HTR-8/SVneo (cell line): Measurements from ENCODE around the gene FGD5.

Experiments used
- DNase-seq: peaks from one replicate; pipeline ENCODE4 v3.0.0; 2011; ENCODE audit warnings: low spot score, mixed read lengths; ENCODE audit not compliant: insufficient read length
- FAIRE-seq: peaks from 2 replicates; lab custom pipeline; 2011; peaks lifted over from hg19 to GRCh38; lab: Jason Lieb, UNC

The FGD5 gene

DNA sequence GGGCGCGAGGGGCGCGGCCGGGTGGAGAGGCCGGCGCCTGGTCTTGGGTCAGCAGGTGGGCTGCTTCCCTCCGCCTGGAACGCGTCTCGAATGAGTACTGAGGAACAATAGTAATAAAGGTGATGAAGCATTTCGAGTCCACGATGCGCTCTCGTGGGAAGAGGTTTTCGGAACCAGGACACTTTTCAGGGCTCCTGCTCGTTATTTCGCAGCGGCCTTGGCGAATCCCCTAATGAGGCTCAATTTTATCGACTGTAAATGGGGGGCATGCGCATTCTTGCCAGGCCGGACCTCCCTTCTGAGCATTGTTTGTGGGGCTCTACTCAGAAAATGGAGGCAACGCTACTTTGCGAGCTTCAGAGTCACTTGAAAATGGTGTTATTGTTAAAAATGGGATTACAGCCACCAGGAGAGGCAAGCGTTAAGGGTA lies 129.9 kb downstream of the FGD5 start:
- no peak for FAIRE-seq
- DNase-seq = no peak

DNA sequence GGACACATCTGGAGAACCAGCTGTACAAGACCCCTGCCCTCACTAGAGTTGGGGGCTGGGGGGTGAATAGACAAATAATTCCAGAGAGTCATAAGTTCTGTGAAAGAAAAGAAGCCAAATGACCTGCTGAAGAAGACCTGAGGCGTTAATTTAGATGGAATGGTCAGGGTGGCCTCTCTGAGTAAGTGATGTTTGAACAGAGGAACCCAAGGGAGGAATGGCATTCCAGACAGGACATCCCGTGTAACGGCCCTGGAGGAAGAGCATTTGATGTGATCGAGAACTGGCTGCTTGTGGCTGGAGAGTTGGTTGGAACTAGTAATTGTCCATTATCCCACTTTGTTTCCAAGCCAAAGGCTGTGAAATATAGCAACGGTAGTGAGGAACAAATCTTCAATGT lies 130.4 kb downstream of the FGD5 start:
- FAIRE-seq (no peak), DNase-seq (no peak)

DNA sequence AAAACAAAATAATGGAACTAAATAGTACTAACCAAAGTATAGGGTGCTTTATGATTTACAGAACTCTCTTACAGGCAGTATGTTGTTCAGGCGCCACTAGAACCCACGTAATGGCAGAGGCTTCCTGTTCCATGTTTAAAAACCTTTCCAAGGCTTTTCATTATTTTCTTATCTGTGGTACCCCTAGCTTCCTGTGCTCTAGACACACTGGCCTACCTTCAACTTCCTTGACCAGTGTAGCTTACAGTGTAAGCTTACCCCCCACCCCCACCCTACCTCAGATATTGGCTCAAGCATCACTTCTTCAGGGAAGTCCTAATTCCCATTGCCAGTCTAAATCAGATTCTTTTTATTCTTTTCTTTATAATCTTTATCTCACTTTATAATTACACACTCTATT lies 131.5 kb downstream of the FGD5 start:
- DNase-seq (no peak), FAIRE-seq (no peak)

DNA sequence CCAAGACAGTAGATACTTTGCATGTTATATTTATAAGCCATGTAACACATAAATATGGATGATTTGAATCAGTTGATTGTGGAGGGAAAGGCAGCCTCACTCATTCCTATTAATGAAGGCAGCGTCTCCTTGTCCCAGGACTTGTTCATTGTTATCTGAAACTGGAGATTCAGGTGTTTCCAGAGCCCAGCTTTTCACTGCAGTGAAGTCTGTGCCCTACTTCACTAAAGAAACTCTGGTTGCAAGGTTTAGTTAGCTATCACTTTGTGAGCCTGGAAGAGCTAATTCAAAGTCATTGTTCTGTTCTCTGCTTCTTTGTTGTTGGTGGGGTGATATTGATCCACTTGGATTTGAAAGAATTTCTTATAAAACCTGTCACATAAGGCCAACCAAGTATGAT lies 138.4 kb downstream of the FGD5 start:
- DNase-seq = no peak
- FAIRE-seq = no peak

DNA sequence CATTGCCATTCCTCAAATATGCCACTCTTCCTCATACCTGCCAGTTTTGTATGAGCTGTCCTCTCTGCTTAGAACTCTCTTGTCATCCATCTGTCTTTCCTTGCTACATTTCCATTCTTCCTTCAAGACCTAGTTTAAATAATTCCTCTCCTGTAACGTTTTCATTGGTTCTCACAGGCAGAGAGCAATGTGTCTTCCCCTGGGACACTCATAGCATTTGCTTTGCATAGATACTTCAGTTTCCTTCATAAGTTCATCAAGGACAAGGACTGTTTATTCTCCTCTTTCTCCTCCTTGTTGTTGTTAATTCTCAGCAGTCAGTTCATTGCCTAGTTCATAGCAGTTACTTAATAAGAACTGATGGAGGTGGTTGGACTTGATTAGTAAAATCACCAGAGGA lies 139.2 kb downstream of the FGD5 start:
- DNase-seq (no peak), FAIRE-seq (no peak)

DNA sequence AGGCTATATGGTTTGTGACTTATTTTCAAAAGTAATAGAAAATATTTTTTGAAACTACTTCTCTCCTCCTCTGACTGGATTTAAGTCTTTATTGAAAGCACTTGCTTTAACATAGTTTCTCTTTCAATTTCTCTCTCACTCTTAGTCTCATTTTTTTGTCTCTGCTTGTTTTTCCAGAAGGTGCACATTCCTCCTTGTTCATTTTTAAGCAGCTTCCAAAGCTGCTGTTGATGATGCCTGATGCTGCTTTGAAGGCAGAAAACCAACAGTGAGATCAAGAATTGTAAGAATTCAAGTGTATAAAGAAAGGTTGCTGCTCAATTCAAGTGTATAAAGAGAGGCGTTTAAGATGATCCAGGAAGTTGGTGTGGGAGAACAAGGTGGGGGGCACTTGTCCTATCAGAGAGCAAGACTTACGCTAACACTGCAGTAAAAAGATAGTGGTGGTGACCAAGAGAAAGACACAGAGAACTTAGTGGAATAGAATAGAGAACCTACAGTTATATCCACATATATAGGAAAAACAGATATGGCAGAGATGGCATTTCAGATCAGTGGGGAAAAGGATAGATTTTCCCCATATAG lies 140.7 kb downstream of the FGD5 start:
- no peak for FAIRE-seq
- DNase-seq = no peak

DNA sequence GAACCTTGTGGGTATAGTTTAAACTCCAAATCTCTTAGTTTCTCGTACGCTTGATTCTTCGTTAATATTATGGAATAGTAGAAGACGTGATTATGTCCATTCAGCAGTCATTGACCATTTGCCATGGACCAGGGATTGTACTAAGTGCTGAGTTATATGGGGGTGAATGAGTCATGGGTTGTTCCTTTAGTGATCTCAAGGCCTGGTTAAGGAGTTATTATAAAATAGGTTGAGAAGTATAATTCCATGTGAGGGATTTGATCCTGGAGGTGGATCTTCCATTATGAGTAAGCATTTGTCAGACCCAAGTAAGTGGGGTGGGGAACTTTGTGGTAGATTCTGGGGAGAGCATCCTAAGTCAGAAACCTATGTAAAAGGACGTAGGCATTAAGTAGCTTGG lies 144.0 kb downstream of the FGD5 start:
- no peak for DNase-seq
- no peak for FAIRE-seq

DNA sequence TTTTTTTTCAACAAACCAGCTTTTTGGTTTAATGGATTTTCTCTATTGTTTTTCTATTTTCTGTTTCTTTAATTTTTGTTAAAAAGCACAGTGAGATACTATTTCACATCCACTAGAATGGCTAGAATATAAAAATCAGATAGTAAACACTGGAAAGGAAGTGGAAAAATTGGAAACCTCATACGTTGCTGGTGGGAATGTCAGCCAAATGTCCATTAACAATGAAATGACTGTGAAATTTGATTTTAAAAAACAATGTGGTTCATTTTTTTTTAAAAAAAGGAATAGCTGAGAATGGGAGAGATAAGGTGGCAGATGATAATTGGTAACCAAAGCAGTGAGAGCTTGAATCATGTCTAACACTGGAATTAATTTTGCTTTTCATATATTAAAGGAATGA lies 148.5 kb downstream of the FGD5 start:
- DNase-seq (no peak), FAIRE-seq (no peak)

DNA sequence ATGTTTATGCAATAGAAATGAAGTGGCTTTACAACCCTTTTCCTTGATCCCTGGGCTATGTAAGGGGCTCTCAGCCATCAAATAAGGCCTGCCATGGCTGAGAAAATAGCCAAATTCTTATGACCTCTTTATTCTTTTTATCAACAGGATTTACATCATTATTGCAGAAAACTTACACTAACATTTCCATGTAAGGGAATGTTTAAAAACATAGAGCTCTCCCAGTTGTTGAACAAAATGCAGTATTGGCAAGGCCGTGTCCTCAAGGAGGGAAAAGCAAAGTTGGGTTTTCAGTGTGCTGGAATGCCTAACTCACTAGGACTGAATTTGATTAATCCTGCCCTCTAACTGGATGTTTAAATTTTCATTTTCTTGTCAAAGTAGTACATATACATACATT lies 150.9 kb downstream of the FGD5 start:
- DNase-seq = no peak
- no peak for FAIRE-seq

DNA sequence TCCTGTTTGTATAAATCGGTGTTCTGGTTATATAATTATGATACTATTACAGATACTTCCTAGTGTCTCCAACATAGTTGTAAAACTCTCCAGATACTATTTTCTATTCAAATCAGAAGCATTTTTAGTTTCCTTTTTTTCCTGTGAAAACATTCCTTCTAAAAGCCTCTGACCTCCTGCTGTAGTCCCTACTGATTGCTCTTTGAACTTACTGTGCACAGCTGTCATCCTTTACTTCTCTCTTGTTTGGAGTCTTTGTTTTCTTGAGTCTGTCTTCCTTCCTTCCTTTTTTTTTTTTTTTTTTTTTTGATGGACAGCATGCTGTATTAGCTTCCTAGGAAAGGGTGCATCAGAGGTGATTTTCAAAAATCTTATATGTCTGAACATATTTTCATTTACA lies 157.6 kb downstream of the FGD5 start:
- DNase-seq (no peak), FAIRE-seq (no peak)

DNA sequence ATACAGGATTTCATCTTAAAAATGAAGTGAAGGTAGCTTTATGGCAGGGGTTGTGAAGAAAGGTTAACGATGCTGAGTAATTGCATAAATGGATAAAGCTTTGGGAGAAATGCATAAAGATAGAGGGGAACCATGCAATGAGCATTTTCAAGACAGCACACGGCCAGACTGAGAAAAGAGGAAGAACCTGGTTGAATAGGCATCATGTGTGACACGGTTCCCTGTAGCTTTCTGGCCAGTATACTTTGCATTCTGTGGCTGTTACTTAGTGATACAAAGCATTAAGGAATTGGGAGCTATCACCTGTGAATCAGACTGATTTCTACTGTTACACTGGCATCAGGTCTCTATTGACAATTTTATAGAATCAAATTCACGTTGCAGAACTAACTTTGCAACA lies 161.9 kb downstream of the FGD5 start:
- FAIRE-seq = no peak
- no peak for DNase-seq
